HFF-Myc (cell line): ENCODE data around the gene CSTB.

ENCODE experiments used
- DNase-seq: peaks from one replicate; pipeline ENCODE4 v3.0.0-alpha.2; 2011; ENCODE audit warnings: low read depth; ENCODE audit errors: extremely low read depth
- H3K4me3 ChIP-seq: replicated peaks from 2 replicates; pipeline ENCODE4 v1.5.1; 2011; ENCODE audit warnings: low read depth, mild to moderate bottlenecking, control low read depth, low read length
- CTCF ChIP-seq: IDR thresholded peaks from 2 replicates; pipeline ENCODE4 v1.5.1; 2012; ENCODE audit warnings: mild to moderate bottlenecking, low read depth, low read length, control low read depth; ENCODE audit errors: missing control alignments

Gene CSTB

GRCh38 chr21:43797415-43797814, 21.3 kb upstream of the CSTB start:
- H3K4me3 ChIP-seq: no peak overlapping the region
- TF ChIP-seq CTCF: no peak

DNA sequence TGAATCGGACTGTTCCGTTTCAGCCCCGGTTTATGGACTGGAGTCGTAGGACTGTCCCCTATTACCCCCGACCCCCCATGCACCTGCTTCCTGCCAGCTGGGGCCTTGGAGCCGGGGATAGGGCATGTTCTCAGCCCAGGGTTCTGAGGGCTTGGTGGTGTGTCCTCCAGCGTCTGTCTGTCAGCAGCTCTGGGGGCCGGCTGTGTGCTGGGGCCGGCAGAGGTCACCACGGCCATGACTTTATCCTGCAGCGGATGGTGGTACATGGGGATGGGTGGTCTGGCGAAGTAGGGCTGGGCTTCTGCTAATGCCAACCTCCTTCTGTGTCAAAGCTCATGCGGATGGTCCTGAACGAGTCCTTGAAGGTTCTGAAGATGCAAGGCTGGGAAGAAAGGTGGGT, 18.7 kb upstream of the CSTB start:
- no peak for DNase-seq
- H3K4me3 ChIP-seq: no peak overlapping the region
- no peak for TF ChIP-seq CTCF

More at GRCh38 chr21:43797415-43797814, 21.3 kb upstream of the CSTB start:
- DNase-seq: no peak

DNA sequence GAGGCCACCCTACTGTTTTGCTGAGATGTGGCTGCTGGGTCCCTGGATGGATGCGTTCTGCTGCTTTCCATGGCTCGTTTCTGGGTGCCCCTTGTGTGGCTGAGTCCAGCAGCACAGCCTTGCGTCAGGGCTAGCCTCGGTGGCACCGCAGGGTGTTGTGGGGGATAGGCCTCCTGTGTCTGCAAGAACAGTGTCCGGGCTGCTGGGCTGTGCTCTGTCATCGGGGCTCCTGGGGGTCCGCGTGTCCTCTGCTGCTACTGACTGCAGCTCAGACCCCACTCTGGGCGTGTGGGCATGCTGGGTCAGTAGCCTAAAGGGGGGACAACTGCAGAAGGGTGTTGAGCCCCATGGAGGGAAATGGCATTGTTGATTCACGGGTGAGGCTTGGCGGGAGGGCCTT, 18.2 kb upstream of the CSTB start:
- no peak overlapping the region for H3K4me3 ChIP-seq
- no peak for DNase-seq
- TF ChIP-seq CTCF: no peak

DNA sequence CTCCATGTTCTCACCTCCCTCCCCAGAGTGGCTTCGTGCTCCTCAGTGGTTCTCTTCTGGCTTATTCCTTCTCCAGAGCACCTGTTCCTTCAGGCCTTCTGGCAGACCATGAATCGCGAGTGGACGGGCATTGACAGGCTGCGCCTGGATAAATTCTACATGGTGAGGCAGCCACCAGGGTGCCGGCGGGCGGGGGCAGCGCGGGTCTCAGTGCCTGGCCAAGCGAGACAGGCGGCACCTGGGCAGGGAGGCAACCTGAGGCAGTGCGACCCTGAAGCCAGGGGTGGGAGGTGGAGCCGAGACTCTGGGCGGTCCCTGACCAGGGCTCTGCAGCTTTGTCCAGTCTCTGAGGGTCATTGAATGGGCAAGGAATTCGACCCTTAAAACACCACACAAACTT, 17.1 kb upstream of the CSTB start:
- no peak for DNase-seq
- H3K4me3 ChIP-seq: no peak overlapping the region
- TF ChIP-seq CTCF: no peak

- no peak overlapping the region for H3K4me3 ChIP-seq
- no peak for DNase-seq
- no peak for TF ChIP-seq CTCF
Observed at GRCh38 chr21:43792406-43792805, 16.3 kb upstream of the CSTB start.

DNA sequence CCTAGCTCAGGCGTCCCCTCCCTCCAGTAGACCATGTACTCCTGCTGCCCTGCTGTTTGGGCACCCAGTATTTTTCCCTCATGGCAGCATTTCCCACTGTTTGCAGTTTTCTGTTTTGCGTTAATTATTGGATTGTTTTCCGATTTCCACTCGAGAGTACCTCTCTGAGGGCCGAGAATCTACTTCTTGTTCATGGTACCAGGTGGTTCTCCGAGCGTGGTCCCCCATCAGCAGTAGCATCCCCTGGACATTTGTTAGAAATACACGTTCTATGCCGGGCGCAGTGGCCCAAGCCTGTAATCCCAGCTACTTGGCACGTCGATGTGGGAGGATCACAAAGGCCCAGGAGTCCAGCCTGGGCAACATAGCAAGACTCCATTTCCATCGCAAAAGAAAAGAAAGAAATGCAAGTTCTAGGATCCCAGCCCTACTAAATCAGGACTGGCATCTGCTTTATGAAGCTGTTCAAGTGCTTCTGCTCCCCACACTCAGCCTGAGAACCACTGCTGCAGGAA, 14.0 kb upstream of the CSTB start:
- TF ChIP-seq CTCF: no peak
- no peak for DNase-seq
- H3K4me3 ChIP-seq: peak overlapping the region; percentile 99
